HEK293 (cell line): ENCODE data around the gene APRT.

ENCODE experiments used
- GFI1B ChIP-seq: fragments of 450-650 bp; formaldehyde crosslinking; IDR thresholded peaks from 2 replicates; pipeline ENCODE4 v1.5.1; 2016; ENCODE audit warnings: missing biosample characterization, missing genetic modification characterization
- ZEB2 ChIP-seq: fragments of 450-650 bp; formaldehyde crosslinking; IDR thresholded peaks from 2 replicates; pipeline ENCODE4 v1.5.1; 2016; ENCODE audit warnings: missing biosample characterization, missing genetic modification characterization
- ZNF416 ChIP-seq: fragments of 450-650 bp; formaldehyde crosslinking; IDR thresholded peaks from 2 replicates; pipeline ENCODE4 v1.5.1; 2016; ENCODE audit warnings: missing biosample characterization, missing genetic modification characterization
- ZNF423 ChIP-seq: fragments of 450-650 bp; formaldehyde crosslinking; IDR thresholded peaks from 2 replicates; pipeline ENCODE4 v1.5.1; 2016; ENCODE audit warnings: missing biosample characterization, missing genetic modification characterization
- TF ChIP-seq, protein P1 (sequence below): fragments of 450-650 bp; formaldehyde crosslinking; IDR thresholded peaks from 2 replicates; pipeline ENCODE4 v1.5.1; 2016; ENCODE audit warnings: missing biosample characterization, missing genetic modification characterization
- TF ChIP-seq, protein P2 (sequence below): fragments of 450-650 bp; formaldehyde crosslinking; IDR thresholded peaks from 2 replicates; pipeline ENCODE4 v1.5.1; 2016; ENCODE audit warnings: missing biosample characterization, missing genetic modification characterization

GRCh38 chr16:88764913-88765349, 46.8 kb downstream of the APRT start:
- TF ChIP-seq ZNF416 (tag by site-specific recombination) = no peak
- TF ChIP-seq, protein P1, sequence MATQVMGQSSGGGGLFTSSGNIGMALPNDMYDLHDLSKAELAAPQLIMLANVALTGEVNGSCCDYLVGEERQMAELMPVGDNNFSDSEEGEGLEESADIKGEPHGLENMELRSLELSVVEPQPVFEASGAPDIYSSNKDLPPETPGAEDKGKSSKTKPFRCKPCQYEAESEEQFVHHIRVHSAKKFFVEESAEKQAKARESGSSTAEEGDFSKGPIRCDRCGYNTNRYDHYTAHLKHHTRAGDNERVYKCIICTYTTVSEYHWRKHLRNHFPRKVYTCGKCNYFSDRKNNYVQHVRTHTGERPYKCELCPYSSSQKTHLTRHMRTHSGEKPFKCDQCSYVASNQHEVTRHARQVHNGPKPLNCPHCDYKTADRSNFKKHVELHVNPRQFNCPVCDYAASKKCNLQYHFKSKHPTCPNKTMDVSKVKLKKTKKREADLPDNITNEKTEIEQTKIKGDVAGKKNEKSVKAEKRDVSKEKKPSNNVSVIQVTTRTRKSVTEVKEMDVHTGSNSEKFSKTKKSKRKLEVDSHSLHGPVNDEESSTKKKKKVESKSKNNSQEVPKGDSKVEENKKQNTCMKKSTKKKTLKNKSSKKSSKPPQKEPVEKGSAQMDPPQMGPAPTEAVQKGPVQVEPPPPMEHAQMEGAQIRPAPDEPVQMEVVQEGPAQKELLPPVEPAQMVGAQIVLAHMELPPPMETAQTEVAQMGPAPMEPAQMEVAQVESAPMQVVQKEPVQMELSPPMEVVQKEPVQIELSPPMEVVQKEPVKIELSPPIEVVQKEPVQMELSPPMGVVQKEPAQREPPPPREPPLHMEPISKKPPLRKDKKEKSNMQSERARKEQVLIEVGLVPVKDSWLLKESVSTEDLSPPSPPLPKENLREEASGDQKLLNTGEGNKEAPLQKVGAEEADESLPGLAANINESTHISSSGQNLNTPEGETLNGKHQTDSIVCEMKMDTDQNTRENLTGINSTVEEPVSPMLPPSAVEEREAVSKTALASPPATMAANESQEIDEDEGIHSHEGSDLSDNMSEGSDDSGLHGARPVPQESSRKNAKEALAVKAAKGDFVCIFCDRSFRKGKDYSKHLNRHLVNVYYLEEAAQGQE (tag by site-specific recombination) = no peak
- no peak for TF ChIP-seq ZEB2 (tag by site-specific recombination)
- no peak for TF ChIP-seq ZNF423 (tag by site-specific recombination)
- no peak for TF ChIP-seq GFI1B (tag by site-specific recombination)
- TF ChIP-seq, protein P2, sequence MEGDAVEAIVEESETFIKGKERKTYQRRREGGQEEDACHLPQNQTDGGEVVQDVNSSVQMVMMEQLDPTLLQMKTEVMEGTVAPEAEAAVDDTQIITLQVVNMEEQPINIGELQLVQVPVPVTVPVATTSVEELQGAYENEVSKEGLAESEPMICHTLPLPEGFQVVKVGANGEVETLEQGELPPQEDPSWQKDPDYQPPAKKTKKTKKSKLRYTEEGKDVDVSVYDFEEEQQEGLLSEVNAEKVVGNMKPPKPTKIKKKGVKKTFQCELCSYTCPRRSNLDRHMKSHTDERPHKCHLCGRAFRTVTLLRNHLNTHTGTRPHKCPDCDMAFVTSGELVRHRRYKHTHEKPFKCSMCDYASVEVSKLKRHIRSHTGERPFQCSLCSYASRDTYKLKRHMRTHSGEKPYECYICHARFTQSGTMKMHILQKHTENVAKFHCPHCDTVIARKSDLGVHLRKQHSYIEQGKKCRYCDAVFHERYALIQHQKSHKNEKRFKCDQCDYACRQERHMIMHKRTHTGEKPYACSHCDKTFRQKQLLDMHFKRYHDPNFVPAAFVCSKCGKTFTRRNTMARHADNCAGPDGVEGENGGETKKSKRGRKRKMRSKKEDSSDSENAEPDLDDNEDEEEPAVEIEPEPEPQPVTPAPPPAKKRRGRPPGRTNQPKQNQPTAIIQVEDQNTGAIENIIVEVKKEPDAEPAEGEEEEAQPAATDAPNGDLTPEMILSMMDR = no peak
